NCI-H1105 (cell line): ENCODE data around the gene SOX1.

Experiments
- DNase-seq: peaks from one replicate; lab custom pipeline; 2025; lab: John Stamatoyannopoulos, UW

SOX1 gene

GRCh38 chr13:112067116-112067741 lies at the start of gene SOX1:
Gene SOX1, plus strand, starts transcription at chr13:112067149. Its CDS starts 510 bp downstream, at chr13:112067659.
- peak; percentile 63 for DNase-seq

- DNase-seq: no peak
Measured at GRCh38 chr13:112024577-112024976, 42.4 kb upstream of the SOX1 start.

- DNase-seq: no peak
Measured at GRCh38 chr13:112027250-112027649, 39.7 kb upstream of the SOX1 start.

- no peak for DNase-seq
Measured at GRCh38 chr13:112028481-112028880, 38.5 kb upstream of the SOX1 start.

GRCh38 chr13:112029143-112029542 lies 37.8 kb upstream of the SOX1 start:
- no peak for DNase-seq

GRCh38 chr13:112032186-112032993 lies 34.6 kb upstream of the SOX1 start:
- peak; percentile 60 for DNase-seq

GRCh38 chr13:112034231-112034630 lies 32.7 kb upstream of the SOX1 start:
- DNase-seq: no peak

GRCh38 chr13:112034846-112035245 lies 32.1 kb upstream of the SOX1 start:
- DNase-seq: no peak

- DNase-seq: no peak
Measured at GRCh38 chr13:112042496-112042895, 24.5 kb upstream of the SOX1 start.

- DNase-seq: no peak
Measured at GRCh38 chr13:112052213-112052612, 14.7 kb upstream of the SOX1 start.

GRCh38 chr13:112053167-112053743 lies 13.7 kb upstream of the SOX1 start:
- no peak for DNase-seq

GRCh38 chr13:112053744-112054615 lies 13.0 kb upstream of the SOX1 start:
- no peak for DNase-seq

GRCh38 chr13:112054616-112055015 lies 12.3 kb upstream of the SOX1 start:
- no peak for DNase-seq

GRCh38 chr13:112055036-112055914 lies 11.7 kb upstream of the SOX1 start:
- no peak for DNase-seq

GRCh38 chr13:112055915-112056269 lies 11.1 kb upstream of the SOX1 start:
- DNase-seq: no peak

- DNase-seq: no peak
Measured at GRCh38 chr13:112056284-112056727, 10.6 kb upstream of the SOX1 start.

GRCh38 chr13:112056739-112057438 lies 10.1 kb upstream of the SOX1 start:
- DNase-seq: peak; percentile 62

GRCh38 chr13:112057439-112057735 lies 9.6 kb upstream of the SOX1 start:
- DNase-seq: no peak

GRCh38 chr13:112057736-112058518 lies 9.0 kb upstream of the SOX1 start:
- peak; percentile 79 for DNase-seq

- DNase-seq: peak; percentile 53
Measured at GRCh38 chr13:112058519-112058873, 8.5 kb upstream of the SOX1 start.
